PC-9 (cell line): Measurements from ENCODE around the gene B4GALNT3. TPM values are rescaled to one million over a fixed set of nuclear protein-coding genes. Genes with fewer than 3 reads are reported as not detected.

Source experiments
- BruUV-seq: library from RNA; stranded (reverse); fragments of 400-500 nt; replicated peaks from 2 replicates; lab custom pipeline; 2021; lab: Mats Ljungman, UMichigan
- CTCF ChIA-PET: fragments of 300-600 bp; sonication (Branson Sonifier 250); formaldehyde crosslinking; loops from one replicate; lab custom pipeline; 2022; ENCODE audit warnings: antibody characterized with exemption; lab: Charles Lee
- POLR2A ChIA-PET: fragments of 300-600 bp; sonication (Branson Sonifier 250); formaldehyde crosslinking; loops from one replicate; lab custom pipeline; 2022; ENCODE audit warnings: antibody characterized with exemption; ENCODE audit not compliant: unreplicated experiment; lab: Charles Lee
- DNase-seq, 2 experiments: peaks; one replicate each; pipeline versions ENCODE4 v3.0.0 to v3.0.0-alpha.2; 2015 to 2022; ENCODE audit warnings: mixed read lengths in 1 of 2
- H2AFZ ChIP-seq: fragments of 200-600 bp; sonication (generic); 2 replicates; pipeline ENCODE4 v1.8.1; 2017; ENCODE audit warnings: antibody characterized with exemption
- H3F3A ChIP-seq: fragments of 200-600 bp; sonication (generic); 2 replicates; pipeline ENCODE4 v1.8.1; 2017; ENCODE audit warnings: antibody characterized with exemption, mild to moderate bottlenecking, low read depth; ENCODE audit not compliant: insufficient read depth
- H3K27ac ChIP-seq: fragments of 200-600 bp; sonication (generic); 2 replicates; pipeline ENCODE4 v1.6.1; 2016; ENCODE audit warnings: mixed run types
- H3K27me3 ChIP-seq: fragments of 200-600 bp; sonication (generic); 2 replicates; pipeline ENCODE4 v1.6.1; 2016; ENCODE audit warnings: low read depth, mixed run types; ENCODE audit not compliant: insufficient read depth
- H3K36me3 ChIP-seq: fragments of 200-600 bp; sonication (generic); 2 replicates; pipeline ENCODE4 v1.6.1; 2016; ENCODE audit warnings: low read depth, mixed run types
- H3K4me1 ChIP-seq: fragments of 200-600 bp; sonication (generic); replicated peaks from 2 replicates; pipeline ENCODE4 v1.6.1; 2016; ENCODE audit warnings: mixed run types; ENCODE audit not compliant: insufficient read depth
- H3K4me2 ChIP-seq: fragments of 200-600 bp; sonication (generic); 2 replicates; pipeline ENCODE4 v1.6.1; 2017; ENCODE audit warnings: mixed run types
- H3K4me3 ChIP-seq: fragments of 200-600 bp; sonication (generic); 2 replicates; pipeline ENCODE4 v1.6.1; 2016; ENCODE audit warnings: mixed run types
- H3K79me2 ChIP-seq: fragments of 200-600 bp; sonication (generic); 2 replicates; pipeline ENCODE4 v1.6.1; 2017; ENCODE audit warnings: low read depth, mixed run types
- H3K9me2 ChIP-seq: fragments of 200-600 bp; sonication (generic); 2 replicates; pipeline ENCODE4 v1.8.1; 2017; ENCODE audit warnings: mild to moderate bottlenecking; ENCODE audit not compliant: insufficient read depth
- H3K9me3 ChIP-seq: fragments of 200-600 bp; sonication (generic); 2 replicates; pipeline ENCODE4 v1.8.1; 2016; ENCODE audit warnings: low read depth; ENCODE audit not compliant: insufficient read depth
- H4K20me1 ChIP-seq: fragments of 200-600 bp; sonication (generic); 2 replicates; pipeline ENCODE4 v1.8.1; 2017; ENCODE audit not compliant: insufficient read depth
- CTCF ChIP-seq: fragments of 200-600 bp; sonication (generic); conservative IDR thresholded peaks from 2 replicates; pipeline ENCODE4 v1.6.1; 2017; ENCODE audit warnings: mixed run types, antibody characterized with exemption, mild to moderate bottlenecking, moderate library complexity
- EZH2 ChIP-seq: fragments of 200-600 bp; sonication (generic); IDR thresholded peaks from 2 replicates; pipeline ENCODE4 v1.8.0; 2017; ENCODE audit warnings: antibody characterized with exemption, low read depth
- intact Hi-C: fragments of 100-400 bp; cut with micrococcal nuclease; formaldehyde crosslinking; loops from one replicate; pipeline ENCODE4 v1.10.0; 2022; ENCODE audit not compliant: unreplicated experiment
- total RNA-seq: library from RNA; stranded (reverse); gene quantifications from 2 replicates; pipeline ENCODE4 v1.2.3, GENCODE V29; 2021

B4GALNT3 gene
- total RNA-seq, 1 experiment from 2014 or later = 8.0 TPM

GRCh38 chr12:468671-469389, 9.1 kb downstream of the B4GALNT3 start:
- H3K27ac ChIP-seq = no peak overlapping the region
- H3K4me1 ChIP-seq = peaks cover 4% of the 10 kb centered on the region
- no peaks in the 10 kb centered on the region for H4K20me1 ChIP-seq
- DNase-seq = no peak
- H2AFZ ChIP-seq = no peak overlapping the region
- intact Hi-C loops = no loop called here
- H3K9me2 ChIP-seq = no peaks in the 10 kb centered on the region
- H3F3A ChIP-seq = peaks cover 6% of the 10 kb centered on the region
- H3K27me3 ChIP-seq = peaks cover 9% of the 10 kb centered on the region; the same call in 1 of the 2 replicates
- H3K79me2 ChIP-seq = no peaks in the 10 kb centered on the region
- BruUV-seq = no TSS peak
- H3K4me3 ChIP-seq = no peak overlapping the region
- TF ChIP-seq EZH2 (no peak), CTCF (no peak)
- no peak overlapping the region for H3K4me2 ChIP-seq
- CTCF ChIA-PET = no interaction called here
- POLR2A ChIA-PET = no interaction called here
- no peaks in the 10 kb centered on the region for H3K9me3 ChIP-seq
- H3K36me3 ChIP-seq = no peaks in the 10 kb centered on the region

DNA sequence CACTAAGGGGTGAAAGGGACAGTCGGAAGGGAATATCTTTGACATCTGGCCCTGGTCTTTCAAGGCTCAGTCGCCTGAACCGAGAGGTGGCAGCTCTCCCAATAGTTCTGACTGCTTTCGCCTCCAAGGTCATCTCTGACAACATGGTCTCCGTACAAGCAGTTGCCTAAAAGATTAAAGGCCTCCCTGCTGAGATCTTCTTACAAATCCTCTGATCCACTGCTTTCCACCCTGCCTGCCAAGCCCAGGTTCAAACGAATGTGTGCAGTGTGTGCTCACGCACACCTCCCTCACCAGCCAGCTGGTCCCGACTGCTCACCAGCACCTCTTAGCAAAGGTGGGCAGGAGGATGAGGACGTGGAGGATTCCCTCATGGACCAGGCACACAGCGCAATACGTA, 10.4 kb downstream of the B4GALNT3 start:
- no peak overlapping the region for H2AFZ ChIP-seq
- ChIA-PET CTCF (no interaction called here), POLR2A (no interaction called here)
- BruUV-seq = no TSS peak
- no peaks in the 10 kb centered on the region; the same call in 1 of the 2 replicates for H3F3A ChIP-seq
- no peak overlapping the region for H3K4me2 ChIP-seq
- H3K9me2 ChIP-seq = no peaks in the 10 kb centered on the region
- no peaks in the 10 kb centered on the region for H3K4me1 ChIP-seq
- H3K36me3 ChIP-seq = no peaks in the 10 kb centered on the region
- no peak for TF ChIP-seq EZH2
- TF ChIP-seq CTCF = no peak
- no peaks in the 10 kb centered on the region for H3K9me3 ChIP-seq
- no peaks in the 10 kb centered on the region for H3K79me2 ChIP-seq
- no peaks in the 10 kb centered on the region for H4K20me1 ChIP-seq
- no peak for DNase-seq
- H3K27ac ChIP-seq = no peak overlapping the region
- H3K27me3 ChIP-seq = 0 out of 2 replicates have a peak, but pooled peaks cover 3% of the 10 kb centered on the region
- intact Hi-C loops = no loop called here
- no peak overlapping the region for H3K4me3 ChIP-seq

- CTCF ChIA-PET = no interaction called here
Measured at GRCh38 chr12:473198-473597, 13.5 kb downstream of the B4GALNT3 start.

More at GRCh38 chr12:473198-473597, 13.5 kb downstream of the B4GALNT3 start:
- H3K79me2 ChIP-seq = no peaks in the 10 kb centered on the region
- H3K9me3 ChIP-seq = no peaks in the 10 kb centered on the region
- H3K9me2 ChIP-seq = no peaks in the 10 kb centered on the region
- BruUV-seq = no TSS peak
- H3K4me1 ChIP-seq = no peaks in the 10 kb centered on the region
- no peak overlapping the region for H2AFZ ChIP-seq
- no peak overlapping the region for H3K4me2 ChIP-seq
- POLR2A ChIA-PET = no interaction called here
- no peaks in the 10 kb centered on the region for H3K36me3 ChIP-seq
- DNase-seq = no peak
- TF ChIP-seq CTCF (no peak), EZH2 (no peak)
- peaks cover 17% of the 10 kb centered on the region; the same call in 1 of the 2 replicates for H3K27me3 ChIP-seq
- H3K27ac ChIP-seq = no peak overlapping the region
- H3K4me3 ChIP-seq = no peak overlapping the region
- no peaks in the 10 kb centered on the region for H3F3A ChIP-seq
- no peaks in the 10 kb centered on the region for H4K20me1 ChIP-seq
- intact Hi-C loops = no loop called here
